Measurements from ENCODE around the gene RAPGEF1. TPM values are rescaled to one million over a fixed set of nuclear protein-coding genes. Genes with fewer than 3 reads are reported as not detected.

RAPGEF1 gene
- polyA plus RNA-seq, 2 of the 4 experiments (the other 2 are of a cell fraction): 21.6 to 27.7 TPM

DNA sequence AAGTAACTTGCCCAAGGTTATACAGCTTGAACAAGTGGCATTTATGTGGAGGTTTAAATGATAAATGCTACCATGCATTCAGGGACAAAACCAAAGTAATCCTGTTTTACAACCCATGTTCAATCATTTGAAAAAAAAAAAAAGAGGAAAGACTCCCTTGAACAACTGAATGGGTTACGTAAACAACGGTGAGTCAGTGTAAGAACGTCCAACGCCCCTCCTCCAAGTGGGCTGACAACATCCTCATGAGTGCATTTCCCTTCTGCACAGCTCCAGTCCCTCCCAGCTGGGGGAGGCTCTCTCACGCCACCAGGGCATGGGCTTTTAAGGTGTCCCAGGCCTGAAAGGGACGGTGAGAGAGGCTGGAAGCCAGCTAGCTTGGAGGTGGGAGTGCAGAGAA, 104.6 kb downstream of the RAPGEF1 start (continued):
- peak; percentile 55; the same call in 1 of the 2 replicates for TF ChIP-seq FOSL2 (IDR thresholded peaks at IDR 0.05)
- peak; percentile 76 for TF ChIP-seq FOSL2 (CRISPR knock-in tag; IDR thresholded peaks at IDR 0.05)
- TF ChIP-seq CBX8 (IDR thresholded peaks at IDR 0.05): no peak
- TF ChIP-seq ZC3H11A (IDR thresholded peaks at IDR 0.05): no peak
- no peak for TF ChIP-seq MAZ (IDR thresholded peaks at IDR 0.05; ENCODE audit: borderline replicate concordance, low read depth, low read length)
- TF ChIP-seq RFX5 (IDR thresholded peaks at IDR 0.05): no peak
- no peak for TF ChIP-seq FOXS1 (CRISPR knock-in tag; IDR thresholded peaks at IDR 0.05)
- no peak for TF ChIP-seq MYC (IDR thresholded peaks at IDR 0.05; ENCODE audit: borderline replicate concordance, low read length)
- no peak for TF ChIP-seq EHF (CRISPR knock-in tag; IDR thresholded peaks at IDR 0.05)
- TF ChIP-seq, protein P1, sequence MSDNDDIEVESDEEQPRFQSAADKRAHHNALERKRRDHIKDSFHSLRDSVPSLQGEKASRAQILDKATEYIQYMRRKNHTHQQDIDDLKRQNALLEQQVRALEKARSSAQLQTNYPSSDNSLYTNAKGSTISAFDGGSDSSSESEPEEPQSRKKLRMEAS (IDR thresholded peaks at IDR 0.05): peak; percentile 51
- no peak for TF ChIP-seq CHD2 (IDR thresholded peaks at IDR 0.05; ENCODE audit: low read length, partially characterized antibody)
- TF ChIP-seq MAFK (IDR thresholded peaks at IDR 0.05; ENCODE audit: partially characterized antibody): no peak
- TF ChIP-seq NFE2L2 (conservative IDR thresholded peaks at IDR 0.05; ENCODE audit: low read length): no peak
- no peak for TF ChIP-seq EP300 (IDR thresholded peaks at IDR 0.05)
- TF ChIP-seq, protein P2, sequence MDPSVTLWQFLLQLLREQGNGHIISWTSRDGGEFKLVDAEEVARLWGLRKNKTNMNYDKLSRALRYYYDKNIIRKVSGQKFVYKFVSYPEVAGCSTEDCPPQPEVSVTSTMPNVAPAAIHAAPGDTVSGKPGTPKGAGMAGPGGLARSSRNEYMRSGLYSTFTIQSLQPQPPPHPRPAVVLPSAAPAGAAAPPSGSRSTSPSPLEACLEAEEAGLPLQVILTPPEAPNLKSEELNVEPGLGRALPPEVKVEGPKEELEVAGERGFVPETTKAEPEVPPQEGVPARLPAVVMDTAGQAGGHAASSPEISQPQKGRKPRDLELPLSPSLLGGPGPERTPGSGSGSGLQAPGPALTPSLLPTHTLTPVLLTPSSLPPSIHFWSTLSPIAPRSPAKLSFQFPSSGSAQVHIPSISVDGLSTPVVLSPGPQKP (IDR thresholded peaks at IDR 0.05; ENCODE audit: low read depth, low read length): no peak
- TF ChIP-seq ZNF302 (CRISPR knock-in tag; IDR thresholded peaks at IDR 0.05): no peak
- TF ChIP-seq TP53 (CRISPR knock-in tag; IDR thresholded peaks at IDR 0.05): no peak
- no peak for TF ChIP-seq CBX2 (IDR thresholded peaks at IDR 0.05; ENCODE audit: borderline replicate concordance, low read depth)
- no peak for TF ChIP-seq KDM5A (IDR thresholded peaks at IDR 0.05)
- TF ChIP-seq HOXB5 (CRISPR knock-in tag; IDR thresholded peaks at IDR 0.05): no peak

DNA sequence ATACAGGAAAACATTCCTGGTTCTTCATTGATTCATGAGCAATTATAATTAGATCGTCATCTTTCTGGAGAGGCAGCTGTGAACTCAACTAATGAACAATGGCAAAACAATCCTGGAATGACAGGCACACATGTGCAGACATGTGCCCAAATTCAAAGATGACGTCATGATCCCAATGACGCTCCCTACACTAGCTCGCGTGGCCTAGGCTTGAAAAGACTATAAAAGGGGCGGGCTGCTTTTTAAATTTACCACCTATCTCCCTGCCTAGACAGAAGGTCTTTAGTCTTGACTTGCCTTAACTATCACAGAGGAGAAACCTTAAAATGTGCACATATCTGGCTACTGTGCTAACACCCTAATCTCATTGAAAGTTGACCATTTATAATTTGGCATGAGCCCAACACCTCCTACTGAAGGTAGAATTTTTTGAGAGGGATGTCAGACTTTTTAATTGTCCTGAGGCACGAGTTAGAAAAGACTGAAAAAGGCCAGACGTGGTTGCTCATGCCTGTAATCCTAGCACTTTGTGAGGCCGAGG, 106.3 kb downstream of the RAPGEF1 start:
- Histone ChIP-seq H3K9me3 (no peaks in the 10 kb centered on the region), H3K27ac (no peak overlapping the region), H3K4me2 (no peak overlapping the region), H3K4me3 (no peak overlapping the region), H3K4me1 (peaks cover 18% of the 10 kb centered on the region)
- CTCF ChIA-PET: interaction anchor here (0.6 to 9.5 kb wide), 7 partner anchors 22 to 625 kb away, joined by 3 to 68 read pairs (median 3); partner anchors contain the start of gene RAPGEF1
- FAIRE-seq: no peak
- no peak for ATAC-seq
- WGBS (ENCODE audit: missing lambda C conversion rate): 87% methylated on average over 9 of the region's 9 CpGs
- POLR2A ChIA-PET: interaction anchor here (0.6 kb wide), 1 partner anchor 123 kb away, joined by 4 read pairs; no protein-coding TSS in a partner anchor
- no peak for DNase-seq (ENCODE audit: low read depth in 1 of 2, low spot score in 1 of 2)
- TF ChIP-seq SMC3 (IDR thresholded peaks at IDR 0.05) (no peak), JUN (IDR thresholded peaks at IDR 0.05) (no peak), POLR2A (IDR thresholded peaks at IDR 0.05; ENCODE audit: low read length) (no peak), EP300 (IDR thresholded peaks at IDR 0.05) (no peak), FOXS1 (CRISPR knock-in tag; IDR thresholded peaks at IDR 0.05) (no peak), KDM1A (IDR thresholded peaks at IDR 0.05; ENCODE audit: low read depth) (no peak)
- TF ChIP-seq, protein P3, sequence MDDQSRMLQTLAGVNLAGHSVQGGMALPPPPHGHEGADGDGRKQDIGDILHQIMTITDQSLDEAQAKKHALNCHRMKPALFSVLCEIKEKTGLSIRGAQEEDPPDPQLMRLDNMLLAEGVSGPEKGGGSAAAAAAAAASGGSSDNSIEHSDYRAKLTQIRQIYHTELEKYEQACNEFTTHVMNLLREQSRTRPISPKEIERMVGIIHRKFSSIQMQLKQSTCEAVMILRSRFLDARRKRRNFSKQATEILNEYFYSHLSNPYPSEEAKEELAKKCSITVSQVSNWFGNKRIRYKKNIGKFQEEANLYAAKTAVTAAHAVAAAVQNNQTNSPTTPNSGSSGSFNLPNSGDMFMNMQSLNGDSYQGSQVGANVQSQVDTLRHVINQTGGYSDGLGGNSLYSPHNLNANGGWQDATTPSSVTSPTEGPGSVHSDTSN (IDR thresholded peaks at IDR 0.05): no peak

DNA sequence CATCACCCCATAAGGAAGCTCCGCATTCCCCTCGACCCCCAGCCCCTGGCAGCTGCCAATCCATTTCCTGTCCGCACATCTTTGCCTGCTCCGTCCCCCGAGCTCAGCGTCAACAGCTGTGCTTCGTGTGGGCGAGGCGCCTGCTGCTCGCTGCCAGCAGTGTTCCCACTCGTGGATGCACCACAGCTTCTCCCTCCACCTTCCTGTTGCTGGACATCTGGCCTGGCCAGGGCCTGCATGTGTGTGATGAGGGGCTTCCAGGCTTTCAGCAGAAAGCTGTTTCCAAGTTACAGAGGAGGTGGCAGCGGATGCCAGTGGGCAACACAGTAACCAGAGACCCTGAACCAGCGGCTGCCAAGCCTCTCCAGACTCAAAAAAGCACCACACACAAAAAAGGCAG, 108.6 kb downstream of the RAPGEF1 start:
- no peaks in the 10 kb centered on the region for H3K9me3 ChIP-seq
- H3K4me2 ChIP-seq: no peak overlapping the region
- no peak overlapping the region for H3K27ac ChIP-seq
- peaks cover 18% of the 10 kb centered on the region for H3K4me1 ChIP-seq
- no peak overlapping the region for H3K4me3 ChIP-seq
- ChIA-PET POLR2A (no interaction called here), CTCF (interaction anchor here (0.7 to 3.2 kb wide), 2 partner anchors 40 to 109 kb away, joined by 3 to 10 read pairs; no protein-coding TSS in a partner anchor)
- 97% methylated on average over 13 of the region's 13 CpGs for WGBS (ENCODE audit: missing lambda C conversion rate)
- ATAC-seq (no peak), FAIRE-seq (no peak), DNase-seq (ENCODE audit: low read depth in 1 of 2, low spot score in 1 of 2) (no peak)
- no peak for TF ChIP-seq CBX8 (IDR thresholded peaks at IDR 0.05)
- no peak for TF ChIP-seq CBX2 (IDR thresholded peaks at IDR 0.05; ENCODE audit: borderline replicate concordance, low read depth)
- TF ChIP-seq EHMT2 (IDR thresholded peaks at IDR 0.05; ENCODE audit: low read depth): no peak
- TF ChIP-seq, protein P4, sequence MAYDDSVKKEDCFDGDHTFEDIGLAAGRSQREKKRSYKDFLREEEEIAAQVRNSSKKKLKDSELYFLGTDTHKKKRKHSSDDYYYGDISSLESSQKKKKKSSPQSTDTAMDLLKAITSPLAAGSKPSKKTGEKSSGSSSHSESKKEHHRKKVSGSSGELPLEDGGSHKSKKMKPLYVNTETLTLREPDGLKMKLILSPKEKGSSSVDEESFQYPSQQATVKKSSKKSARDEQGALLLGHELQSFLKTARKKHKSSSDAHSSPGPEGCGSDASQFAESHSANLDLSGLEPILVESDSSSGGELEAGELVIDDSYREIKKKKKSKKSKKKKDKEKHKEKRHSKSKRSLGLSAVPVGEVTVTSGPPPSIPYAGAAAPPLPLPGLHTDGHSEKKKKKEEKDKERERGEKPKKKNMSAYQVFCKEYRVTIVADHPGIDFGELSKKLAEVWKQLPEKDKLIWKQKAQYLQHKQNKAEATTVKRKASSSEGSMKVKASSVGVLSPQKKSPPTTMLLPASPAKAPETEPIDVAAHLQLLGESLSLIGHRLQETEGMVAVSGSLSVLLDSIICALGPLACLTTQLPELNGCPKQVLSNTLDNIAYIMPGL (CRISPR knock-in tag; IDR thresholded peaks at IDR 0.05; ENCODE audit: borderline replicate concordance): no peak
- TF ChIP-seq, protein P5, sequence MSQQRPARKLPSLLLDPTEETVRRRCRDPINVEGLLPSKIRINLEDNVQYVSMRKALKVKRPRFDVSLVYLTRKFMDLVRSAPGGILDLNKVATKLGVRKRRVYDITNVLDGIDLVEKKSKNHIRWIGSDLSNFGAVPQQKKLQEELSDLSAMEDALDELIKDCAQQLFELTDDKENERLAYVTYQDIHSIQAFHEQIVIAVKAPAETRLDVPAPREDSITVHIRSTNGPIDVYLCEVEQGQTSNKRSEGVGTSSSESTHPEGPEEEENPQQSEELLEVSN (IDR thresholded peaks at IDR 0.05; ENCODE audit: borderline replicate concordance, low read depth): no peak
- TF ChIP-seq KDM5A (IDR thresholded peaks at IDR 0.05): no peak
- TF ChIP-seq MAFK (IDR thresholded peaks at IDR 0.05; ENCODE audit: partially characterized antibody): no peak
- TF ChIP-seq, protein P3 (IDR thresholded peaks at IDR 0.05): no peak
- TF ChIP-seq RNF2 (IDR thresholded peaks at IDR 0.05; ENCODE audit: borderline replicate concordance, low read depth): no peak
- no peak for TF ChIP-seq ESRRA (IDR thresholded peaks at IDR 0.05; ENCODE audit: borderline replicate concordance, low read length)
- TF ChIP-seq NPAS2 (CRISPR knock-in tag; IDR thresholded peaks at IDR 0.05; ENCODE audit: borderline replicate concordance): no peak
- TF ChIP-seq NR3C1 (IDR thresholded peaks at IDR 0.05): no peak
- no peak for TF ChIP-seq ZNF302 (CRISPR knock-in tag; IDR thresholded peaks at IDR 0.05)
